ENCODE results near the gene CRYZL1.

DNA sequence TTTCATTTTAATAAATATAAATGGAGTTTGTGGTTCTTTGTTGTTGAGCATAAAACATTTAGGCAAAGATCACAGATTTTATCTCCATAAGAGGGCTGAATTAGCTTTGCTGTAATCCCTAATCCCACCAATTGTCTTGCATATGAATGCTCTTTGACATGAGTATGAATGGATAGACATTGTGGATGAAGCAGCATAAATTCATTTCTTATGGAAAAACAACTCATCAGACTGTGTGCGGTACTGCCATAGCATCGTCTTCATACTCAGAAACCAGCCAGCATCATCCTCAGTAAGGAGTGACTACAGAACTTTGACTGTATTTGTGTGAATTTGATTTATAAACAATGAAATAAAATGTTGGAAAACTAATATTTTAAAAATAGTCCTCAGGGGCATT lies 79.2 kb downstream of the CRYZL1 start:
- TF ChIP-seq, protein P1, sequence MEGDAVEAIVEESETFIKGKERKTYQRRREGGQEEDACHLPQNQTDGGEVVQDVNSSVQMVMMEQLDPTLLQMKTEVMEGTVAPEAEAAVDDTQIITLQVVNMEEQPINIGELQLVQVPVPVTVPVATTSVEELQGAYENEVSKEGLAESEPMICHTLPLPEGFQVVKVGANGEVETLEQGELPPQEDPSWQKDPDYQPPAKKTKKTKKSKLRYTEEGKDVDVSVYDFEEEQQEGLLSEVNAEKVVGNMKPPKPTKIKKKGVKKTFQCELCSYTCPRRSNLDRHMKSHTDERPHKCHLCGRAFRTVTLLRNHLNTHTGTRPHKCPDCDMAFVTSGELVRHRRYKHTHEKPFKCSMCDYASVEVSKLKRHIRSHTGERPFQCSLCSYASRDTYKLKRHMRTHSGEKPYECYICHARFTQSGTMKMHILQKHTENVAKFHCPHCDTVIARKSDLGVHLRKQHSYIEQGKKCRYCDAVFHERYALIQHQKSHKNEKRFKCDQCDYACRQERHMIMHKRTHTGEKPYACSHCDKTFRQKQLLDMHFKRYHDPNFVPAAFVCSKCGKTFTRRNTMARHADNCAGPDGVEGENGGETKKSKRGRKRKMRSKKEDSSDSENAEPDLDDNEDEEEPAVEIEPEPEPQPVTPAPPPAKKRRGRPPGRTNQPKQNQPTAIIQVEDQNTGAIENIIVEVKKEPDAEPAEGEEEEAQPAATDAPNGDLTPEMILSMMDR (IDR thresholded peaks at IDR 0.05) = no peak
- TF ChIP-seq POLR2A (IDR thresholded peaks at IDR 0.05) = no peak
